SK-N-SH treated with all-trans-retinoic acid at 6 μM for 48 hours (cell line): Measurements from ENCODE around the gene MBNL2.

Experiments
- PATZ1 ChIP-seq: fragments of 250-450 bp; sonication (Bioruptor Pico); IDR thresholded peaks from 2 replicates; pipeline ENCODE4 v1.8.0; 2020; ENCODE audit warnings: mild to moderate bottlenecking, moderate library complexity, borderline replicate concordance
- POU6F1 ChIP-seq: fragments of 250-450 bp; sonication (Bioruptor Pico); IDR thresholded peaks from 2 replicates; pipeline ENCODE4 v1.8.0; 2021; ENCODE audit warnings: low read depth, mild to moderate bottlenecking, moderate library complexity, borderline replicate concordance
- SNAI2 ChIP-seq: fragments of 250-450 bp; sonication (Bioruptor Pico); IDR thresholded peaks from 2 replicates; pipeline ENCODE4 v1.5.0; 2020; ENCODE audit warnings: mild to moderate bottlenecking, moderate library complexity
- ZFP3 ChIP-seq: fragments of 250-450 bp; sonication (Bioruptor Pico); IDR thresholded peaks from 2 replicates; pipeline ENCODE4 v1.5.0; 2020; ENCODE audit warnings: mild to moderate bottlenecking, moderate library complexity
- ZFP30 ChIP-seq: fragments of 450-650 bp; formaldehyde crosslinking; IDR thresholded peaks from 2 replicates; pipeline ENCODE4 v1.5.0; 2022; ENCODE audit warnings: mild to moderate bottlenecking, moderate library complexity

- no peak for TF ChIP-seq ZFP3 (CRISPR knock-in tag)
- no peak for TF ChIP-seq PATZ1 (CRISPR knock-in tag)
- TF ChIP-seq ZFP30: no peak
- TF ChIP-seq POU6F1 (CRISPR knock-in tag): no peak
- no peak for TF ChIP-seq SNAI2
Measured at GRCh38 chr13:97429681-97430081, 207.5 kb downstream of the MBNL2 start.
